K562 (cell line): Measurements from ENCODE around the gene MBOAT1. TPM values are rescaled to one million over a fixed set of nuclear protein-coding genes. Genes with fewer than 3 reads are reported as not detected.

Experiments
- ETV1 ChIP-seq: fragments of 450-650 bp; conservative IDR thresholded peaks from 2 replicates; pipeline ENCODE4 v1.6.1; 2016; ENCODE audit warnings: missing genetic modification characterization, control low read depth, low read depth, missing compliant biosample characterization
- HDAC1 ChIP-seq, 2 experiments: fragments of 450-650 bp; IDR thresholded peaks; 2 replicates each; pipeline ENCODE4 v1.6.1; 2016 to 2017; ENCODE audit warnings: inconsistent platforms in 1 of 2, mild to moderate bottlenecking in 1 of 2, moderate library complexity in 1 of 2
- HDAC2 ChIP-seq: fragments of 450-650 bp; IDR thresholded peaks from 2 replicates; pipeline ENCODE4 v1.6.1; 2016; ENCODE audit warnings: mild to moderate bottlenecking
- JUND ChIP-seq, 2 experiments: IDR thresholded peaks; 2 replicates in 1 of 2; 3 replicates in 1 of 2; pipeline ENCODE4 v1.6.1; 2011; ENCODE audit warnings: borderline replicate concordance in 2 of 2, low read depth in 2 of 2, low read length in 2 of 2, improper control_type of control experiment in 1 of 2, missing biosample characterization in 1 of 2, missing genetic modification characterization in 1 of 2, missing genetic modification reagents in 1 of 2
- NCOR1 ChIP-seq: fragments of 450-650 bp; IDR thresholded peaks from 2 replicates; pipeline ENCODE4 v1.6.1; 2016; ENCODE audit warnings: mild to moderate bottlenecking, moderate library complexity
- RBM25 ChIP-seq: fragments of 200-400 bp; formaldehyde crosslinking; IDR thresholded peaks from 2 replicates; pipeline ENCODE4 v1.6.1; 2018; ENCODE audit warnings: low read length, low read depth, moderate library complexity; ENCODE audit not compliant: severe bottlenecking
- RHOXF2B ChIP-seq: fragments of 250-450 bp; sonication (Bioruptor Pico); conservative IDR thresholded peaks from 2 replicates; pipeline ENCODE4 v1.5.1; 2021
- SLC30A9 ChIP-seq: fragments of 250-450 bp; sonication (Bioruptor Pico); IDR thresholded peaks from 2 replicates; pipeline ENCODE4 v1.8.0; 2022; ENCODE audit warnings: mild to moderate bottlenecking, moderate library complexity
- SNIP1 ChIP-seq: fragments of 450-650 bp; IDR thresholded peaks from 2 replicates; pipeline ENCODE4 v1.7.1; 2017; ENCODE audit warnings: low read depth, mild to moderate bottlenecking
- SRSF9 ChIP-seq: fragments of 200-400 bp; formaldehyde crosslinking; IDR thresholded peaks from 2 replicates; pipeline ENCODE4 v1.6.1; 2017; ENCODE audit warnings: low read depth, low read length, borderline replicate concordance
- STAT5A ChIP-seq: IDR thresholded peaks from 2 replicates; pipeline ENCODE4 v1.6.1; 2012; ENCODE audit warnings: low read length, inconsistent platforms, borderline replicate concordance
- TAF15 ChIP-seq: fragments of 200-400 bp; formaldehyde crosslinking; IDR thresholded peaks from 2 replicates; pipeline ENCODE4 v1.6.1; 2017; ENCODE audit warnings: mild to moderate bottlenecking, low read depth, low read length, moderate library complexity
- TARDBP ChIP-seq: fragments of 450-650 bp; IDR thresholded peaks from 2 replicates; pipeline ENCODE4 v1.6.1; 2016
- TRIM28 ChIP-seq: fragments of 450-650 bp; IDR thresholded peaks from 2 replicates; pipeline ENCODE4 v1.6.1; 2017
- ZBTB7A ChIP-seq: IDR thresholded peaks from 2 replicates; pipeline ENCODE4 v1.6.1; 2011; ENCODE audit warnings: low read depth, mild to moderate bottlenecking, low read length, moderate library complexity, borderline replicate concordance; ENCODE audit not compliant: control insufficient read depth
- ZNF24 ChIP-seq: fragments of 450-650 bp; IDR thresholded peaks from 2 replicates; pipeline ENCODE4 v1.6.1; 2016
- ZNF431 ChIP-seq: sonication (generic); formaldehyde crosslinking; IDR thresholded peaks from 2 replicates; pipeline ENCODE4 v1.8.0; 2022; ENCODE audit warnings: mild to moderate bottlenecking, missing genetic modification reagents
- polyA plus RNA-seq, 8 experiments: library from polyadenylated mRNA; depleted of rRNA in 4 of 8; stranded (reverse) in 5 of 8; unstranded in 3 of 8; fragments of >200 nt; fragmentation: Nextera tagmentation in 2 of 8; fragmentation: Illumina TruSeq in 1 of 8; extraction: Ambion mirVana in 2 of 8; extraction: Trizol in 1 of 8; gene quantifications; 2 replicates each; pipeline versions ENCODE4 v1.2.1 to v1.2.3, GENCODE V29; 2011 to 2014; ENCODE audit warnings: inconsistent platforms in 1 of 8, missing spikeins in 1 of 8
- total RNA-seq, 7 experiments: library from RNA; depleted of rRNA in 6 of 7; stranded (reverse); fragments of >200 nt in 6 of 7; fragmentation: Illumina TruSeq in 2 of 7; extraction: Trizol in 2 of 7; gene quantifications; 2 replicates each; pipeline versions ENCODE4 v1.2.1 to v1.2.3, GENCODE V29; 2011 to 2021; ENCODE audit warnings: low replicate concordance in 1 of 7
- TF ChIP-seq, protein P1 (sequence below): fragments of 450-650 bp; formaldehyde crosslinking; conservative IDR thresholded peaks from 2 replicates; pipeline ENCODE4 v1.4.0; 2022; ENCODE audit warnings: mild to moderate bottlenecking, missing genetic modification characterization
- TF ChIP-seq, protein P2 (sequence below), 2 experiments: fragments of 450-650 bp in 1 of 2; IDR thresholded peaks; 2 replicates each; pipeline ENCODE4 v1.6.1; 2011 to 2017; ENCODE audit warnings: low read depth in 2 of 2, antibody characterized with exemption in 1 of 2, borderline replicate concordance in 1 of 2, low read length in 1 of 2, mild to moderate bottlenecking in 1 of 2, mixed read lengths in 1 of 2; ENCODE audit not compliant: control insufficient read depth in 1 of 2
- TF ChIP-seq, protein P3 (sequence below), 2 experiments: fragments of 250-450 bp in 1 of 2; fragments of 450-650 bp in 1 of 2; sonication (Bioruptor Pico) in 1 of 2; IDR thresholded peaks; 2 replicates each; pipeline versions ENCODE4 v1.6.1 to v1.8.0; 2016 to 2021; ENCODE audit warnings: mild to moderate bottlenecking in 2 of 2, moderate library complexity in 2 of 2, missing compliant biosample characterization in 1 of 2, missing genetic modification characterization in 1 of 2
- TF ChIP-seq, protein P4 (sequence below): fragments of 450-650 bp; IDR thresholded peaks from 2 replicates; pipeline ENCODE4 v1.6.1; 2016; ENCODE audit warnings: missing biosample characterization, missing genetic modification characterization

MBOAT1 gene
- total and polyA plus RNA-seq, 9 of the 15 experiments (the other 6 are each of a cell fraction or from before 2014, with no cell fraction given): 0.13 to 16.5 (median 10.3) TPM

DNA sequence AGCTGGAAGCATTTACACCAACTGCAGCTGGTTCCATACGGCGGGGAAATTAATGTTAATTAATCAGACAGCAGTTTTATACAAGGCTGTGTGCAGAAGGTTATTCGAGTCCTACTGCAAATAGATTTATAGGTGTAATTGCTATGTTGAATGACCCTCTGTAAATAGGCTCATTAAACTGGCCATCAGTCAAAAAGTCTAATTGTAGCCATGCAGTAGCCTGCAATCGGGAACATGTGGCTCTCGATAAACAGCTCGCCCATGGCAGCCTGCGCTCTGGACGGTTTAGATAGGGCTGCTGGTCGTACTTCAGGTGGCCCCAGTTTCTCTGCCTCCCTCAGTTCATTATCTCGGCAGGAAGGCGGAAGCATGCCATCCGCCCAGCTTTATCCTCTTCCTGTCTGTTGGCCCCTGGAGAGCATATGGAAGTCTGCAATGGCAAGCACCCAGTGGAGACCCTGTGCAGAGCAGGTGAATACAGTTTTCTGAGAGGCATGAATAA, 143.2 kb downstream of the MBOAT1 start (continued):
- no peak for TF ChIP-seq RHOXF2B
- TF ChIP-seq SRSF9: no peak
- TF ChIP-seq ETV1: peak; percentile 97
- peak; percentile 44; the same call in 1 of the 2 replicates for TF ChIP-seq JUND (IDR thresholded peaks at IDR 0.05; ENCODE audit: borderline replicate concordance, low read depth, low read length)
- peak; percentile 45; the same call in 1 of the 3 replicates for TF ChIP-seq JUND (tag; IDR thresholded peaks at IDR 0.05; ENCODE audit: borderline replicate concordance, low read depth, low read length)
- peak; percentile 94 for TF ChIP-seq STAT5A
- TF ChIP-seq, protein P1, sequence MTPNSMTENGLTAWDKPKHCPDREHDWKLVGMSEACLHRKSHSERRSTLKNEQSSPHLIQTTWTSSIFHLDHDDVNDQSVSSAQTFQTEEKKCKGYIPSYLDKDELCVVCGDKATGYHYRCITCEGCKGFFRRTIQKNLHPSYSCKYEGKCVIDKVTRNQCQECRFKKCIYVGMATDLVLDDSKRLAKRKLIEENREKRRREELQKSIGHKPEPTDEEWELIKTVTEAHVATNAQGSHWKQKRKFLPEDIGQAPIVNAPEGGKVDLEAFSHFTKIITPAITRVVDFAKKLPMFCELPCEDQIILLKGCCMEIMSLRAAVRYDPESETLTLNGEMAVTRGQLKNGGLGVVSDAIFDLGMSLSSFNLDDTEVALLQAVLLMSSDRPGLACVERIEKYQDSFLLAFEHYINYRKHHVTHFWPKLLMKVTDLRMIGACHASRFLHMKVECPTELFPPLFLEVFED (CRISPR knock-in tag): no peak
- 0 out of 2 replicates have a peak, but pooled peaks have one; percentile 35 for TF ChIP-seq ZNF24
- TF ChIP-seq, protein P2, sequence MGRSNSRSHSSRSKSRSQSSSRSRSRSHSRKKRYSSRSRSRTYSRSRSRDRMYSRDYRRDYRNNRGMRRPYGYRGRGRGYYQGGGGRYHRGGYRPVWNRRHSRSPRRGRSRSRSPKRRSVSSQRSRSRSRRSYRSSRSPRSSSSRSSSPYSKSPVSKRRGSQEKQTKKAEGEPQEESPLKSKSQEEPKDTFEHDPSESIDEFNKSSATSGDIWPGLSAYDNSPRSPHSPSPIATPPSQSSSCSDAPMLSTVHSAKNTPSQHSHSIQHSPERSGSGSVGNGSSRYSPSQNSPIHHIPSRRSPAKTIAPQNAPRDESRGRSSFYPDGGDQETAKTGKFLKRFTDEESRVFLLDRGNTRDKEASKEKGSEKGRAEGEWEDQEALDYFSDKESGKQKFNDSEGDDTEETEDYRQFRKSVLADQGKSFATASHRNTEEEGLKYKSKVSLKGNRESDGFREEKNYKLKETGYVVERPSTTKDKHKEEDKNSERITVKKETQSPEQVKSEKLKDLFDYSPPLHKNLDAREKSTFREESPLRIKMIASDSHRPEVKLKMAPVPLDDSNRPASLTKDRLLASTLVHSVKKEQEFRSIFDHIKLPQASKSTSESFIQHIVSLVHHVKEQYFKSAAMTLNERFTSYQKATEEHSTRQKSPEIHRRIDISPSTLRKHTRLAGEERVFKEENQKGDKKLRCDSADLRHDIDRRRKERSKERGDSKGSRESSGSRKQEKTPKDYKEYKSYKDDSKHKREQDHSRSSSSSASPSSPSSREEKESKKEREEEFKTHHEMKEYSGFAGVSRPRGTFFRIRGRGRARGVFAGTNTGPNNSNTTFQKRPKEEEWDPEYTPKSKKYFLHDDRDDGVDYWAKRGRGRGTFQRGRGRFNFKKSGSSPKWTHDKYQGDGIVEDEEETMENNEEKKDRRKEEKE (IDR thresholded peaks at IDR 0.05; ENCODE audit: borderline replicate concordance in 1 of 2, control insufficient read depth in 1 of 2, low read depth in 2 of 2, low read length in 1 of 2): peak in 1 of 2 experiments; percentile 66; a peak in 1 of 4 replicates
- TF ChIP-seq TARDBP: peak; percentile 27; the same call in 1 of the 2 replicates
- peak in 1 of 2 experiments; percentile 69; a peak in 1 of 4 replicates for TF ChIP-seq HDAC1 (IDR thresholded peaks at IDR 0.05)
- no peak for TF ChIP-seq RBM25
- 0 out of 2 replicates have a peak, but pooled peaks have one; percentile 28 for TF ChIP-seq TRIM28
- no peak for TF ChIP-seq SNIP1
- TF ChIP-seq, protein P3, sequence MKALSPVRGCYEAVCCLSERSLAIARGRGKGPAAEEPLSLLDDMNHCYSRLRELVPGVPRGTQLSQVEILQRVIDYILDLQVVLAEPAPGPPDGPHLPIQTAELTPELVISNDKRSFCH (CRISPR knock-in tag; IDR thresholded peaks at IDR 0.05): no peak
- TF ChIP-seq, protein P3 (tag; IDR thresholded peaks at IDR 0.05): peak; percentile 89
- peak; percentile 86 for TF ChIP-seq HDAC2
- TF ChIP-seq NCOR1: peak; percentile 95
- TF ChIP-seq ZBTB7A: peak; percentile 36; the same call in 1 of the 2 replicates
- TF ChIP-seq ZNF431 (CRISPR knock-in tag): 0 out of 2 replicates have a peak, but pooled peaks have one; percentile 57
- no peak for TF ChIP-seq TAF15
- no peak for TF ChIP-seq SLC30A9
- TF ChIP-seq, protein P4, sequence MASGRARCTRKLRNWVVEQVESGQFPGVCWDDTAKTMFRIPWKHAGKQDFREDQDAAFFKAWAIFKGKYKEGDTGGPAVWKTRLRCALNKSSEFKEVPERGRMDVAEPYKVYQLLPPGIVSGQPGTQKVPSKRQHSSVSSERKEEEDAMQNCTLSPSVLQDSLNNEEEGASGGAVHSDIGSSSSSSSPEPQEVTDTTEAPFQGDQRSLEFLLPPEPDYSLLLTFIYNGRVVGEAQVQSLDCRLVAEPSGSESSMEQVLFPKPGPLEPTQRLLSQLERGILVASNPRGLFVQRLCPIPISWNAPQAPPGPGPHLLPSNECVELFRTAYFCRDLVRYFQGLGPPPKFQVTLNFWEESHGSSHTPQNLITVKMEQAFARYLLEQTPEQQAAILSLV (tag): no peak
